ENCODE data around the gene TMIGD3.

Gene TMIGD3

DNA sequence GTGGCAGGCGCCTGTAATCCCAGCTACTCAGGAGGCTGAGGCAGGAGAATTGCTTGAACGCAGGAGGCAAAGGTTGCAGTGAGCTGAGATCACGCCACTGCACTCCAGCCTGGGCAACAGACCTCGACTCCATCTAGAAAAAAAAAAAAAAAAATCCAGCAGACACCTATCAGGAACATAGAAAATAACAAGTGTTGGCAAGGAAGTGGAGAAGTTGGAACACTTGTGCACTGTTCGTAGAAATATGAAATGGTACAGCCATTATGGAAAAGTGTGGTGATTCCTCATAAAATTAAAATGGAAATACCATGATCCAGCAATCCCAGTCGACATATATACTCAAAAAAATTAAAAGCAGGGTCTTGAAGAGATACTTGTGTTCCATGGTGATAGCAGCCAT is 41.7 kb downstream of the TMIGD3 start:
- POLR2A ChIA-PET, result no interaction called here
- TF ChIP-seq L3MBTL2 (conservative IDR thresholded peaks at IDR 0.05) (no peak), NFRKB (IDR thresholded peaks at IDR 0.05) (no peak), ELF4 (IDR thresholded peaks at IDR 0.05) (no peak), LEF1 (IDR thresholded peaks at IDR 0.05; ENCODE audit: borderline replicate concordance) (no peak), HDGF (IDR thresholded peaks at IDR 0.05; ENCODE audit: borderline replicate concordance) (no peak), FOXM1 (IDR thresholded peaks at IDR 0.05; ENCODE audit: borderline replicate concordance) (no peak), BHLHE40 (IDR thresholded peaks at IDR 0.05; ENCODE audit: borderline replicate concordance) (no peak), SP1 (IDR thresholded peaks at IDR 0.05) (no peak), CTBP1 (IDR thresholded peaks at IDR 0.05; ENCODE audit: borderline replicate concordance) (no peak), ARNT (IDR thresholded peaks at IDR 0.05) (no peak), TARDBP (IDR thresholded peaks at IDR 0.05) (no peak), FOXA1 (IDR thresholded peaks at IDR 0.05) (no peak), FOXK2 (IDR thresholded peaks at IDR 0.05) (no peak), SUZ12 (IDR thresholded peaks at IDR 0.05) (no peak), ZNF384 (IDR thresholded peaks at IDR 0.05) (no peak)
- TF ChIP-seq, protein P1, sequence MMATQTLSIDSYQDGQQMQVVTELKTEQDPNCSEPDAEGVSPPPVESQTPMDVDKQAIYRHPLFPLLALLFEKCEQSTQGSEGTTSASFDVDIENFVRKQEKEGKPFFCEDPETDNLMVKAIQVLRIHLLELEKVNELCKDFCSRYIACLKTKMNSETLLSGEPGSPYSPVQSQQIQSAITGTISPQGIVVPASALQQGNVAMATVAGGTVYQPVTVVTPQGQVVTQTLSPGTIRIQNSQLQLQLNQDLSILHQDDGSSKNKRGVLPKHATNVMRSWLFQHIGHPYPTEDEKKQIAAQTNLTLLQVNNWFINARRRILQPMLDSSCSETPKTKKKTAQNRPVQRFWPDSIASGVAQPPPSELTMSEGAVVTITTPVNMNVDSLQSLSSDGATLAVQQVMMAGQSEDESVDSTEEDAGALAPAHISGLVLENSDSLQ (IDR thresholded peaks at IDR 0.05), result no peak
- no peak for DNase-seq (ENCODE audit: extremely low spot score)
- CTCF ChIA-PET, result interaction anchor here (1.0 to 1.2 kb wide), 2 partner anchors 9 to 20 kb away, joined by 3 read pairs; no protein-coding TSS in a partner anchor

DNA sequence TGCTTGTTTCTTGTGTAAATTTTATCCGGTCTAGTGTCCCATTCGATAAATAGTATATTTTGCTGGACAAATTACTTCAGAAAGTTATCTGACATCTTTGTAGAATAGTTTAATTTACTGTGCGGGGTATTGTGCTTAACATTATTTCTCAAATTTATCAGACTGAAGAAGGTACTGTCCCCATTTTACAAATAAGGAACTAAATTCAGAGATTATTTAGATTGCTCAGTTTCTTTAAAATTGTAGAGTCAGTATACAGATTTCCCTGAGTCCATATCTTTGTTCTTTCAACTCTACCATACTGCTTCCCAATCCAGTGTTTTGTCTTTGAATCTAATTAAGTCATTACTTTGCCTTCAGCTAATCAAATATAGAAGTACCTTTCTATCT is 47.8 kb downstream of the TMIGD3 start:
- DNase-seq (ENCODE audit: extremely low spot score), result no peak
- TF ChIP-seq SP1 (IDR thresholded peaks at IDR 0.05) (no peak), L3MBTL2 (conservative IDR thresholded peaks at IDR 0.05) (no peak), CTBP1 (IDR thresholded peaks at IDR 0.05; ENCODE audit: borderline replicate concordance) (no peak), SUZ12 (IDR thresholded peaks at IDR 0.05) (no peak), ZNF384 (IDR thresholded peaks at IDR 0.05) (no peak), NFRKB (IDR thresholded peaks at IDR 0.05) (no peak), FOXK2 (IDR thresholded peaks at IDR 0.05) (no peak), FOXM1 (IDR thresholded peaks at IDR 0.05; ENCODE audit: borderline replicate concordance) (no peak), LEF1 (IDR thresholded peaks at IDR 0.05; ENCODE audit: borderline replicate concordance) (no peak), ARNT (IDR thresholded peaks at IDR 0.05) (no peak), HDGF (IDR thresholded peaks at IDR 0.05; ENCODE audit: borderline replicate concordance) (no peak), BHLHE40 (IDR thresholded peaks at IDR 0.05; ENCODE audit: borderline replicate concordance) (no peak), ELF4 (IDR thresholded peaks at IDR 0.05) (no peak), TARDBP (IDR thresholded peaks at IDR 0.05) (no peak), FOXA1 (IDR thresholded peaks at IDR 0.05) (no peak)
- TF ChIP-seq, protein P1 (IDR thresholded peaks at IDR 0.05), result no peak
- ChIA-PET POLR2A (no interaction called here), CTCF (no interaction called here)

DNA sequence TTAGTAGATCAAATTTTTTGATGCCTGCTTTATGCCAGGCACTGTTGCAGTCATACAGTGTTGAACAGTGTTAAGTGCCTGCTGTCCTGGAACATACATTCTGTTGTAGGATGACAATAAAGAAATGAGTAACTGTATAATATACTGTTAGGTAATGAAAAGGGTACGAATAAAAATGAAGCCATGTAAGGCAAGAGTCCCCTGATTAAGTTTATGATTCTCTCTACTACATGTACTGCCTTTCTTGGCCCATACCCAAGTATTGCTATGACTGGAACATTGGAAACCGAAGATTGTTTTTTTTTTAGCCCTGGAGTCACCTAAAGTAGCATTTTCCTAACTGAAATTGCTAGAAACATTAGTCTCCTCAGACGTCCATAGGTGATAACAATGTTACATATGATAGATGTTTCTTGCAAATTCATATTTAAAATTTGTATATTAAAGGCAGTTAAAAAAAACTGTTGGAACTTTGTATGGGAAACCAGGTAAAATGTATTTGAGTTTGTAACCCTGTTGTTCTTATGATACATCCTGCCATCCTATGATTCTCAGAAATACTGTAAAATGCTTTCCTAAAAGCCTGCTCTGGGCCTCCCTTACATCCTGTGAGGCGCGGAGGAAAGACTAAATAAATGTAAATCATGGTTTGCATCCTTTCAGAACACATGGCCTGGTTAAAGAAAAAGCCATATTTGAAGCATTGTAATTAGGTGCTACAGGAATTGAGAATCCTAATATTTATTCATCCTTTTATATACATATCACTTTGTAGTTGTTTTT is 48.4 kb downstream of the TMIGD3 start:
- POLR2A ChIA-PET, result no interaction called here
- CTCF ChIA-PET, result no interaction called here
- no peak for TF ChIP-seq SP1 (IDR thresholded peaks at IDR 0.05)
- no peak for TF ChIP-seq BHLHE40 (IDR thresholded peaks at IDR 0.05; ENCODE audit: borderline replicate concordance)
- TF ChIP-seq CTBP1 (IDR thresholded peaks at IDR 0.05; ENCODE audit: borderline replicate concordance), result no peak
- no peak for TF ChIP-seq TARDBP (IDR thresholded peaks at IDR 0.05)
- no peak for DNase-seq (ENCODE audit: extremely low spot score)

DNA sequence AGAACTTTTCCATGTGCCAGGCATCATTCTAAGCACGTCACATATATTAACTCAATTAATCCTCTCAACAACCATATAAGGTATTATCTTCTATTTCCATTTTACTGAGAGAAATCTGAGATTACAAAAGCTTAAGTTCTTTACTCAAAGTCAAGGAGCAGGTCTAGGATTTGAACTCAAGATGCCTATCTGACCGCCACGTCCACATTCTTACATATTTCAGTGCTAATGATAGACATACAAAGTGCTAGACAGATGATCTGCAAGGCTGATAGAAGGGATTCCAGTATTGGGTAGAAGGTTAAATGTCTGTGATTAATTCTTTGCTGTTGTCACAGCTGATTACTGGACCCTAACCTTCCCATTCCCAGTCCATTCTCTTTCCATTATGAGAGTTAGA is 49.7 kb downstream of the TMIGD3 start:
- no peak for DNase-seq (ENCODE audit: extremely low spot score)
- TF ChIP-seq BHLHE40 (IDR thresholded peaks at IDR 0.05; ENCODE audit: borderline replicate concordance) (no peak), ZNF384 (IDR thresholded peaks at IDR 0.05) (no peak), SUZ12 (IDR thresholded peaks at IDR 0.05) (no peak), CTBP1 (IDR thresholded peaks at IDR 0.05; ENCODE audit: borderline replicate concordance) (no peak), SP1 (IDR thresholded peaks at IDR 0.05) (no peak), NFRKB (IDR thresholded peaks at IDR 0.05) (no peak), LEF1 (IDR thresholded peaks at IDR 0.05; ENCODE audit: borderline replicate concordance) (no peak), L3MBTL2 (conservative IDR thresholded peaks at IDR 0.05) (no peak), TARDBP (IDR thresholded peaks at IDR 0.05) (no peak), ARNT (IDR thresholded peaks at IDR 0.05) (no peak), ELF4 (IDR thresholded peaks at IDR 0.05) (no peak), FOXK2 (IDR thresholded peaks at IDR 0.05) (no peak), FOXM1 (IDR thresholded peaks at IDR 0.05; ENCODE audit: borderline replicate concordance) (no peak), HDGF (IDR thresholded peaks at IDR 0.05; ENCODE audit: borderline replicate concordance) (no peak), FOXA1 (IDR thresholded peaks at IDR 0.05) (no peak)
- TF ChIP-seq, protein P1 (IDR thresholded peaks at IDR 0.05), result no peak
- ChIA-PET CTCF (interaction anchor here (1.0 kb wide), 1 partner anchor 9 kb away, joined by 3 read pairs; no protein-coding TSS in a partner anchor), POLR2A (no interaction called here)

DNA sequence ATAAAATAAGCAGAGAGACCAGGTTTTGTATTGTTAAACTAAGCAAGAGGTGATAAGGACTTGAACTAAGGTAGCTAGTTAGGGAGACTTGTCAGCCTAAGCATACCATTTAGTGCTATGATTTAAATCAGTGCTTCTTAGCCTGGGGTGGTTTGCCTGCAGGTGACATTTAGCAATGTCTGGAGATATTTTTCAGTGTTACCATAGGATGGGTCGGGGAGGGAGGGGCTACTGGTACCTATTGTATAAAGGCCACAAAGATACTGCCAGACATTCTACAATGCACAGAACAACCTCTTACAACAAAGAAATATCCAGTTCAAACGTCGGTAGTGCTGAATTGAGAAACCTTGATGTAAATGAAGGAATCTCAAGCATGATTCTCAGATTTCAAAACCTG is 50.9 kb downstream of the TMIGD3 start:
- DNase-seq (ENCODE audit: extremely low spot score), result no peak
- POLR2A ChIA-PET, result no interaction called here
- CTCF ChIA-PET, result interaction anchor here (1.0 kb wide), 1 partner anchor 10 kb away, joined by 3 read pairs; no protein-coding TSS in a partner anchor
- TF ChIP-seq ZNF384 (IDR thresholded peaks at IDR 0.05), result no peak
- TF ChIP-seq NFRKB (IDR thresholded peaks at IDR 0.05), result no peak
- no peak for TF ChIP-seq ELF4 (IDR thresholded peaks at IDR 0.05)
- no peak for TF ChIP-seq FOXA1 (IDR thresholded peaks at IDR 0.05)
- no peak for TF ChIP-seq L3MBTL2 (conservative IDR thresholded peaks at IDR 0.05)
- TF ChIP-seq SUZ12 (IDR thresholded peaks at IDR 0.05), result no peak
- no peak for TF ChIP-seq HDGF (IDR thresholded peaks at IDR 0.05; ENCODE audit: borderline replicate concordance)
- no peak for TF ChIP-seq SP1 (IDR thresholded peaks at IDR 0.05)
- TF ChIP-seq TARDBP (IDR thresholded peaks at IDR 0.05), result no peak
- TF ChIP-seq CTBP1 (IDR thresholded peaks at IDR 0.05; ENCODE audit: borderline replicate concordance), result no peak
- TF ChIP-seq, protein P1 (IDR thresholded peaks at IDR 0.05), result no peak
- TF ChIP-seq BHLHE40 (IDR thresholded peaks at IDR 0.05; ENCODE audit: borderline replicate concordance), result no peak
- no peak for TF ChIP-seq FOXM1 (IDR thresholded peaks at IDR 0.05; ENCODE audit: borderline replicate concordance)
